Kidney epithelial cell (primary cell): ENCODE data around the gene SMARCA4. TPM values are rescaled to one million over a fixed set of nuclear protein-coding genes. Genes with fewer than 3 reads are reported as not detected.

Experiments used
- DNase-seq: peaks from one replicate; pipeline ENCODE4 v3.0.0-alpha.2; 2010; ENCODE audit warnings: low read depth
- H3K27me3 ChIP-seq: 2 replicates; pipeline ENCODE4 v1.6.0; 2011; ENCODE audit warnings: low read length; ENCODE audit not compliant: control insufficient read depth, insufficient read depth
- H3K36me3 ChIP-seq: 2 replicates; pipeline ENCODE4 v1.5.1; 2011; ENCODE audit warnings: low read length; ENCODE audit not compliant: control insufficient read depth, insufficient read depth
- H3K4me3 ChIP-seq: 2 replicates; pipeline ENCODE4 v1.5.1; 2011; ENCODE audit warnings: low read depth, mild to moderate bottlenecking, control low read depth, low read length
- CTCF ChIP-seq: IDR thresholded peaks from 2 replicates; pipeline ENCODE4 v1.5.1; 2011; ENCODE audit warnings: mild to moderate bottlenecking, moderate library complexity, low read length, control low read depth, inconsistent platforms; ENCODE audit not compliant: insufficient read depth, poor library complexity, severe bottlenecking
- total RNA-seq: library from RNA; depleted of rRNA; stranded (reverse); fragments of >200 nt; gene quantifications from 2 replicates; pipeline ENCODE4 v1.2.3, GENCODE V29; 2015

SMARCA4 gene
- total RNA-seq, 1 donor from 2014 or later: 124 TPM

DNA sequence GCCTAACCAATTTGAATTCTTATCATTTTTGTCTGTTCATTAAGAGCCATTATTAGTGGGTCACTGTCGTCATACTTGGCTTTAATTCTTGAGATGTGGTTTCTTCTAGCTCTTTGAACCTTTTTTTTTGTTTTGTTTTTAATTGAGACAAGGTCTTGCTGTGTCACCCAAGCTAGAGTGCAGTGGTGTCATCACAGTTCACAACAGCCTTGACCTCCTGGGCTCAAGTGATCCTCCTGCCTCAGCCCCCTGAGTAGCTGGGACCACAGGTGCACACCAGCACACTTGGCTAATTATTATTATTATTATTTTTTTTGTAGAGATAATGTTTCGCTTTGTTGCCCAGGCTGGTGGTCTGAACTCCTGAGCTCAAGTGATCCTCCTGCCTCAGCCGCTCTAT, 102.6 kb downstream of the SMARCA4 start:
- Histone ChIP-seq H3K27me3 (no peaks in the 10 kb centered on the region), H3K4me3 (no peak overlapping the region), H3K36me3 (peaks cover 3% of the 10 kb centered on the region)
- TF ChIP-seq CTCF: no peak
- DNase-seq: no peak

GRCh38 chr19:11064831-11065303, 104.0 kb downstream of the SMARCA4 start:
- no peaks in the 10 kb centered on the region for H3K27me3 ChIP-seq
- no peak overlapping the region for H3K4me3 ChIP-seq
- TF ChIP-seq CTCF: no peak
- peaks cover 3% of the 10 kb centered on the region for H3K36me3 ChIP-seq
- DNase-seq: no peak

DNA sequence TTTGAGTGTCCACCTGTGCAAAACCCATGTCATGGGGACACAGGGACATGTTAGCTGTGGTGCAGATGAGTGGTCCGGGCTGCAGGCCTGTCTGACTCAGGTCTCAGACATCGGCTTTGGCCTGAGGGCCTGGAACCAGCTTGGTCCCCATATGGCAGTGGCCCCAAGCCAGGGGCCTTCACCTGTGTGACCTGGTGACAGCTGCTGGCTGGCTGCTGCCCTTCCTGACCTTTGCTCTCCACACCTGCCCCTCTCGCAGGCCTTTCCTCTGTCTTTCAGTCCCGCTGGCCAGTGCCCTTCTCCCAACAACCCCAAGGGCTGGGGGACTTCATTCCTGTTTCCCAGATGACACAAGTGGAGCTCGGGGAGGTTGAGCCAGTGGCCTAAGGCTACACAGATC, 105.5 kb downstream of the SMARCA4 start:
- TF ChIP-seq CTCF: no peak

GRCh38 chr19:11067356-11068113, 106.7 kb downstream of the SMARCA4 start:
- Histone ChIP-seq H3K27me3 (no peaks in the 10 kb centered on the region), H3K36me3 (peaks cover 3% of the 10 kb centered on the region), H3K4me3 (no peak overlapping the region)
- no peak for TF ChIP-seq CTCF
- no peak for DNase-seq

More for the DNA sequence above, 105.5 kb downstream of the SMARCA4 start:
- Histone ChIP-seq H3K27me3 (no peaks in the 10 kb centered on the region), H3K4me3 (no peak overlapping the region), H3K36me3 (peaks cover 3% of the 10 kb centered on the region)
- no peak for DNase-seq

GRCh38 chr19:11069561-11069960, 108.7 kb downstream of the SMARCA4 start:
- Histone ChIP-seq H3K36me3 (peaks cover 3% of the 10 kb centered on the region), H3K4me3 (no peak overlapping the region), H3K27me3 (no peaks in the 10 kb centered on the region)
- TF ChIP-seq CTCF: no peak
- no peak for DNase-seq

DNA sequence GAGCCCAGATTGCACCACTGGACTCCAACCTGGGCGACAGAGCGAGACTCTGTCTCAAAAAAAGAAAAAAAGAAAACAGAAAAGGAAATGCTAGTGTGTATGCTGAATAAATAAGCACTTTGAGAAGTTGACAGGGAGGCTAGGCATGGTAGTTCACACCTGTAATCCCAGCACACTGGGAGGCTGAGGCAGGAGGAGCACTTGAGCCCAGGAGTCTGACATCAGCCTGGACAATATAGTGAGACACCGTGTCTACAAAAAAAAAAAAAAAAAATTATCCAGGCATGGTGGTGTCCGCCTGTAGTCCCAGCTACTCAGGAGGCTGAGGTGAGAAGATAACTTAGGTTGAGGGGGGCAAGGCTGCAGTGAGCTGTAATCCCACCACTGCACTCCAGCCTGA, 109.3 kb downstream of the SMARCA4 start:
- no peak for DNase-seq
- TF ChIP-seq CTCF: no peak
- Histone ChIP-seq H3K27me3 (no peaks in the 10 kb centered on the region), H3K4me3 (no peak overlapping the region), H3K36me3 (peaks cover 3% of the 10 kb centered on the region)
